Trophoblast cell (in vitro differentiated cells and primary cell): ENCODE measurements around the gene PGA4.

Experiments
- DNase-seq, 2 donors: peaks; one replicate each; pipeline ENCODE4 v3.0.0-alpha.2; 2016
- H2AFZ ChIP-seq: 2 replicates; pipeline ENCODE4 v1.6.1; 2013; ENCODE audit warnings: low read length, moderate library complexity, mild to moderate bottlenecking; ENCODE audit not compliant: insufficient read depth, poor library complexity
- H2AK5ac ChIP-seq: 2 replicates; pipeline ENCODE4 v1.6.1; 2013; ENCODE audit warnings: mild to moderate bottlenecking, low read length
- H2BK120ac ChIP-seq: 2 replicates; pipeline ENCODE4 v1.6.1; 2013; ENCODE audit warnings: low read length, mild to moderate bottlenecking, moderate library complexity; ENCODE audit not compliant: insufficient read depth, poor library complexity
- H2BK12ac ChIP-seq: 2 replicates; pipeline ENCODE4 v1.6.1; 2013; ENCODE audit warnings: mild to moderate bottlenecking, low read length, moderate library complexity
- H2BK5ac ChIP-seq: 2 replicates; pipeline ENCODE4 v1.6.1; 2013; ENCODE audit warnings: low read length, low read depth, moderate library complexity, mild to moderate bottlenecking; ENCODE audit not compliant: poor library complexity
- H3K14ac ChIP-seq: 2 replicates; pipeline ENCODE4 v1.6.1; 2013; ENCODE audit warnings: mild to moderate bottlenecking, low read length
- H3K18ac ChIP-seq: 2 replicates; pipeline ENCODE4 v1.6.1; 2013; ENCODE audit warnings: mild to moderate bottlenecking, low read length
- H3K23ac ChIP-seq: 2 replicates; pipeline ENCODE4 v1.6.1; 2013; ENCODE audit warnings: low read length
- H3K27ac ChIP-seq: 2 replicates; pipeline ENCODE4 v1.5.1; 2013; ENCODE audit warnings: low read depth, mild to moderate bottlenecking, inconsistent platforms, low read length, moderate library complexity
- H3K27me3 ChIP-seq: 2 replicates; pipeline ENCODE4 v1.6.1; 2013; ENCODE audit warnings: inconsistent platforms, mild to moderate bottlenecking, low read length, moderate library complexity; ENCODE audit not compliant: insufficient read depth
- H3K36me3 ChIP-seq, 2 experiments: 1 replicate in 1 of 2; 2 replicates in 1 of 2; pipeline ENCODE4 v1.6.1; 2013; ENCODE audit warnings: low read length in 2 of 2, mild to moderate bottlenecking in 2 of 2, moderate library complexity in 1 of 2; ENCODE audit not compliant: insufficient read depth in 2 of 2, control insufficient read depth in 1 of 2
- H3K4ac ChIP-seq: 2 replicates; pipeline ENCODE4 v1.6.1; 2013; ENCODE audit warnings: low read depth, mild to moderate bottlenecking, low read length, moderate library complexity
- H3K4me1 ChIP-seq, 2 experiments: 1 replicate in 1 of 2; 2 replicates in 1 of 2; pipeline ENCODE4 v1.6.1; 2013; ENCODE audit warnings: low read length in 2 of 2, mild to moderate bottlenecking in 2 of 2, moderate library complexity in 1 of 2; ENCODE audit not compliant: insufficient read depth in 2 of 2, control insufficient read depth in 1 of 2
- H3K4me2 ChIP-seq: 2 replicates; pipeline ENCODE4 v1.6.1; 2013; ENCODE audit warnings: inconsistent platforms, mild to moderate bottlenecking, low read length, moderate library complexity
- H3K4me3 ChIP-seq: 2 replicates; pipeline ENCODE4 v1.5.1; 2013; ENCODE audit warnings: mild to moderate bottlenecking, low read depth, low read length, inconsistent platforms
- H3K79me1 ChIP-seq: one replicate; pipeline ENCODE4 v1.6.1; 2013; ENCODE audit warnings: low read length
- H3K79me2 ChIP-seq: 2 replicates; pipeline ENCODE4 v1.6.1; 2013; ENCODE audit warnings: low read length, mild to moderate bottlenecking; ENCODE audit not compliant: control insufficient read depth, insufficient read depth, poor library complexity
- H3K9ac ChIP-seq: 2 replicates; pipeline ENCODE4 v1.6.1; 2013; ENCODE audit warnings: mild to moderate bottlenecking, low read length
- H3K9me3 ChIP-seq: 2 replicates; pipeline ENCODE4 v1.6.1; 2013; ENCODE audit warnings: low read depth, mild to moderate bottlenecking, control low read depth, inconsistent platforms, low read length; ENCODE audit not compliant: insufficient read depth
- H4K12ac ChIP-seq: 2 replicates; pipeline ENCODE4 v1.6.1; 2013; ENCODE audit warnings: low read depth, mild to moderate bottlenecking, low read length, moderate library complexity
- H4K8ac ChIP-seq: 2 replicates; pipeline ENCODE4 v1.6.1; 2013; ENCODE audit warnings: low read depth, mild to moderate bottlenecking, low read length, moderate library complexity
- H4K91ac ChIP-seq: one replicate; pipeline ENCODE4 v1.6.1; 2013; ENCODE audit warnings: low read depth, mild to moderate bottlenecking, low read length, moderate library complexity
- WGBS: extraction: QIAGEN DNeasy Blood & Tissue Kit; methylation state at CpG from one replicate; pipeline ENCODE4 v1.1.7; 2013; ENCODE audit warnings: missing lambda C conversion rate; ENCODE audit not compliant: insufficient read length, insufficient coverage; ENCODE audit errors: extremely low coverage; 5-methylcytosine and 5-hydroxymethylcytosine counted together

PGA4 gene

DNA sequence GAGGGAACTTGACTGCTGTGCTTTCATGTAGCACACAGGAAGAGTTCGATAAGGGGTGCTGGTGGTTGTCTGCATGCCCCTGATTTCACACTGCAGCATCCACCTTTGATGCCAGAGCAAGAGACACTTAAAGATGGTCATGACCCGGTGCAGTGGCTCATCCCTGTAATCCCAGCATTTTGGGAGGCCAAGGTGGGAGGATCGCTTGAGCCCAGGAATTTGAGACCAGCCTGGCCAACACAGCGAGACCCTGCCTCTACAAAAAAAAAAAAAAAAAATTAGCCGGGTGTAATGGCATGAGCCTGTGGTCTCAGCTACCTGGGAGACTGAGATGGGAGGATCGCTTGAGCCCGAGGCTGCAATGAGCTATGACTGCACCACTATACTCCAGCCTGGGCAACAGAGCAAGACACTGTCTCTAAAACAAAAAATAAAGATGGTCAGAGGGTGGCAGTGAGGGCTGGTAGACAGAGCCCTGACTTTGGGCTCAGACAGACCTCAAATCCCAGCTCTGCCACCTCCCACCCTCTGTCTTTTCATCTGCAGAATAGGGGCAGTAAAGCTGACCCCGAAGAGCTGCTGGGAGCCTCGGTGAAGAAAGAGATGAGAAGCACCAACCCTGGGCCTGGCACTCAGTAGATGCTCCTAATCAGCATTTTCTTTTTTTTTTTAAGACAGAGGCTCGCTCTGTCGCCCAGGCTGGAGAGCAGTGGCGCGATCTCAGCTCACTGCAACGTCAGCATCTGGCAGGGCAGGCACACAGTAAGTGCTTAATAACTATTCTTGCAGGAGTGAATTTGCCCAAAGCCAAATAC is 55.2 kb downstream of the PGA4 start:
- H3K4me1 ChIP-seq, result peaks cover 7 to 11% of the 10 kb centered on the region in 2 experiments
- no CpG with 5 or more reads among the region's 14 CpGs for WGBS

DNA sequence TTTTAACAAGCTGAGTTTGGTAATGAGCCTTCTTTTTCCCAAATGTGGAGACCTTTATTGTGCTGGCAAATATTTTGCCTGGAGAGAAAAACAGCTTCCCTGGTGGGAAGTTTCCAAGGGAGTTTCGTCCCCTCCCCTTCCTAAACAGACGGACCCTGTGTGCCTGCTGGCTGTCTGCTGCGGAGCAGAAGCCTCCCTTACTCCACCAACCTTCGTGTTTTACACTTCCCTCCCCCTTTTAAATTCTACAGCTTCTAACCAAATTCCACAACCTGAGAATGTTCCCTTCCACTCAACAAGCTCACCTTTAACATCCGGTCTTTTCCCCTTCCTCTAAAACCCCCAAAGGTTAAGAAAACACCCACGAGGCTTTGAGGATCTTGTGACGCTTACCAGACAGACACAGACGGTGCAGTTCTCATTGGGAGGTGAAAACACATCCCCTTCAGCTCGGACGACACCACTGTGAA is 55.9 kb downstream of the PGA4 start:
- H3K9ac ChIP-seq, result no peak overlapping the region
- H2AFZ ChIP-seq, result no peak overlapping the region
- no peak overlapping the region for H4K8ac ChIP-seq
- H3K14ac ChIP-seq, result no peak overlapping the region
- H3K9me3 ChIP-seq, result peaks cover 2% of the 10 kb centered on the region
- H3K27me3 ChIP-seq, result no peaks in the 10 kb centered on the region
- peaks cover 7 to 11% of the 10 kb centered on the region in 2 experiments for H3K4me1 ChIP-seq
- no peaks in the 10 kb centered on the region for H3K79me2 ChIP-seq
- no peak overlapping the region for H2AK5ac ChIP-seq
- no peak overlapping the region for H3K23ac ChIP-seq
- WGBS, result no CpG with 5 or more reads among the region's 10 CpGs
- H3K4me3 ChIP-seq, result no peak overlapping the region
- H3K36me3 ChIP-seq, result peaks cover 9 to 11% of the 10 kb centered on the region in 2 experiments
- no peak overlapping the region for H3K27ac ChIP-seq
- no peak overlapping the region for H4K12ac ChIP-seq
- no peak overlapping the region for H3K18ac ChIP-seq
- H3K4ac ChIP-seq, result no peak overlapping the region
- H3K4me2 ChIP-seq, result peak overlapping the region; percentile 25
- no peak overlapping the region for H2BK120ac ChIP-seq
- DNase-seq, result peak in 1 of 2 donors; percentile 55
- no peak overlapping the region for H2BK12ac ChIP-seq
- no peak overlapping the region for H2BK5ac ChIP-seq
- no peaks in the 10 kb centered on the region for H3K79me1 ChIP-seq
- no peak overlapping the region for H4K91ac ChIP-seq

More for the DNA sequence above, 55.2 kb downstream of the PGA4 start:
- Histone ChIP-seq H2AFZ (no peak overlapping the region), H3K14ac (no peak overlapping the region), H3K4me3 (no peak overlapping the region), H4K91ac (no peak overlapping the region), H2AK5ac (no peak overlapping the region), H3K36me3 (peaks cover 9 to 11% of the 10 kb centered on the region in 2 experiments), H3K9ac (no peak overlapping the region), H3K79me2 (no peaks in the 10 kb centered on the region), H3K23ac (no peak overlapping the region), H2BK12ac (peak overlapping the region; percentile 61), H3K27me3 (no peaks in the 10 kb centered on the region), H4K8ac (no peak overlapping the region), H3K4ac (no peak overlapping the region), H3K27ac (no peak overlapping the region), H3K18ac (no peak overlapping the region), H4K12ac (no peak overlapping the region), H2BK5ac (no peak overlapping the region), H3K79me1 (no peaks in the 10 kb centered on the region), H3K9me3 (peaks cover 2% of the 10 kb centered on the region), H2BK120ac (no peak overlapping the region), H3K4me2 (peak overlapping the region; percentile 25)
- DNase-seq, result no peak

DNA sequence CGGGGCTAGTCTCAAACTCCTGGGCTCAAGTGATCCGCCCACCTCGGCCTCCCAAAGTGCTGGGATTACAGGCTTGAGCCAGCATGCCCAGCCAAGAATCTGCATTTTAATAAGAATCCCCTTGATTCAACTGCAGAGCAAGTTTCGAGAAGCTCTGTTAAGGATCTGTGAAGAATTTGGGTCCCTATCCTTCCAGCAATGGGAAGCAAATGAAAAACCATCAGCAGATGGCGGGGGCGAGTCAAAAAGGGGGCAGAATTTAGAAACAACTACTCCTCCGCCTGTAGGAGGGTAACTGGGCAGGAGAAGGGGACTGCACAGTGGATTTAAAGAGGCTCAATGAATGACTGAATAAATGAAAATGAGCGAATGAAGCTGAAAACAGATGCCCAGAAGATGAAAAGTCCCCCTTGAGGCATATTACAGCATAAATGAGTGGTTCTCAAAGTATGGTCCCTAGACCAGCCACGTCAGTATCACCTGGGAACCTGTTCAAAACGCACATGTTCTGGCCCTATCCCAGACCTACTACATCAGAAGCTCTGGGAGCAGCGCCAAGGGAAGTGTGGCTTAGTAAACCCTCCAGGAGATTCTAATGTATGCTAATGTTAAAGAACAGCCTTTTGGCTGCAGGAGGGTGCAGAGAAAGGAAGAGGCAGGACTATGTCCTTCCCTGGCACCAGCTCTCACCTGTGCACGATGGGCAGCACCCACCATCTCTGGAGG is 58.0 kb downstream of the PGA4 start:
- peaks cover 3 to 11% of the 10 kb centered on the region in 2 experiments for H3K36me3 ChIP-seq
- H2BK12ac ChIP-seq, result no peak overlapping the region
- no peak overlapping the region for H3K9ac ChIP-seq
- H3K4me1 ChIP-seq, result peaks cover 7 to 11% of the 10 kb centered on the region in 2 experiments
- H2BK120ac ChIP-seq, result no peak overlapping the region
- no peak overlapping the region for H3K4me3 ChIP-seq
- no peaks in the 10 kb centered on the region for H3K27me3 ChIP-seq
- WGBS, result no CpG with 5 or more reads among the region's 12 CpGs
- H3K23ac ChIP-seq, result no peak overlapping the region
- peaks cover 2% of the 10 kb centered on the region for H3K9me3 ChIP-seq
- no peak overlapping the region for H3K27ac ChIP-seq
- H2BK5ac ChIP-seq, result no peak overlapping the region
- no peak overlapping the region for H4K12ac ChIP-seq
- no peak overlapping the region for H3K4me2 ChIP-seq
- no peak overlapping the region for H2AK5ac ChIP-seq
- H4K8ac ChIP-seq, result no peak overlapping the region
- H3K79me2 ChIP-seq, result no peaks in the 10 kb centered on the region
- no peak overlapping the region for H3K14ac ChIP-seq
- H3K18ac ChIP-seq, result no peak overlapping the region
- H3K79me1 ChIP-seq, result no peaks in the 10 kb centered on the region
- H2AFZ ChIP-seq, result no peak overlapping the region
- H3K4ac ChIP-seq, result no peak overlapping the region
- H4K91ac ChIP-seq, result no peak overlapping the region
- no peak for DNase-seq

DNA sequence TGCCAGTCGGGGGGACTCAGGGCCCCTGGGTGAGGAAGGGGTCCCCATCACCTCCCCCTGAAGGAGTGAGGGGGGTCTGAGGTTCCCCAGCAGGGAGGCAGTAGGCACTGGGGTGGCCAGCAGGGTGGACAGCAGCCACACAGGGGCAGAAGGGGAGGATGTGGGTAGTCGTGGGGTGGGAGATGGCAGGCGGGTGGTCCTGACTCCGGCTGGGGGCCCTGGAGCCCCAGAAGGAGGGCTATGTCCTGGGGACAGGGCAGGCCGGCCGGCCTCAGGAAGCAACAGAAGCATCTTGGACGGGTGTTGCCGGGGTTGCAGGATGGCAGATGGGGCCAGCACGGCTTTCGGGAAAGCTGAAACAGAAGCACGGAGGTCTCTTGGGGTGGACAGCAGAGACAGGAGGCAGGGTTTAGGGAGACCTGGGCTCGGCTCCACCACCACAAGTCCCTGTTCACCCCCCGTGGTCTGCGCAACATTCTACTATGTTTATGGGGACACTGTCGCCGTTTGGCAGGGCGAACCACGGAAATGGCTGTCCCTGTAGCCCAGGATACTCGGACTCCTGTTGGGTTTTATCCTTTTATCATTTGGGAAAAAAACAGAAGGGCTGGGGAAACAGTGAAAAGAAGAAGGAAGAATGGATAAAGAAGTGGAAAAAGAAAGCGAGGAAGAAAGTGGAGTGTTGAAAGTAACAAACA is 58.9 kb downstream of the PGA4 start:
- Histone ChIP-seq H3K27me3 (no peaks in the 10 kb centered on the region), H4K12ac (no peak overlapping the region), H3K4me2 (no peak overlapping the region), H3K14ac (no peak overlapping the region), H2AFZ (no peak overlapping the region), H3K4me3 (peak overlapping the region; percentile 2), H3K23ac (no peak overlapping the region), H2BK120ac (no peak overlapping the region), H3K79me1 (no peaks in the 10 kb centered on the region), H3K9me3 (peaks cover 4% of the 10 kb centered on the region), H3K9ac (no peak overlapping the region), H3K4ac (no peak overlapping the region), H3K27ac (no peak overlapping the region), H4K8ac (no peak overlapping the region), H3K18ac (no peak overlapping the region), H4K91ac (no peak overlapping the region), H2BK5ac (no peak overlapping the region), H2BK12ac (no peak overlapping the region), H2AK5ac (no peak overlapping the region), H3K4me1 (peaks cover 7 to 11% of the 10 kb centered on the region in 2 experiments), H3K36me3 (peaks cover 6 to 14% of the 10 kb centered on the region in 2 experiments), H3K79me2 (no peaks in the 10 kb centered on the region)
- WGBS, result 100% methylated on average over 1 of the region's 20 CpGs
- no peak for DNase-seq
